ENCODE results near the gene VPREB3. TPM values are rescaled to one million over a fixed set of nuclear protein-coding genes. Genes with fewer than 3 reads are reported as not detected.
A peak's percentile ranks its signal among the peaks of the same experiment; 100 is the strongest.

VPREB3 gene
- total RNA-seq, 1 experiment from 2014 or later, result not detected

- in situ Hi-C loops (cut with HindIII; ENCODE audit: low pct_unique_long_range_greater_than_20kb, low sequenced_read_pairs), result no loop called here
- DNase-seq (ENCODE audit: low read depth, low spot score) (no peak), ATAC-seq (no peak)
- H3K36me3 ChIP-seq (ENCODE audit: control insufficient read depth, insufficient read depth, low read length), result no peaks in the 10 kb centered on the region
- no peaks in the 10 kb centered on the region for H3K9me3 ChIP-seq (ENCODE audit: control insufficient read depth, insufficient read depth, low read depth, low read length)
- no TSS peak for BruUV-seq (replicated peaks)
- no peak overlapping the region for H3K27ac ChIP-seq (ENCODE audit: low read length)
- no peaks in the 10 kb centered on the region for H3K4me1 ChIP-seq (ENCODE audit: control insufficient read depth, insufficient read depth, low read length)
- ChIA-PET CTCF (no interaction called here), POLR2A (interaction anchor here (1.0 kb wide), 1 partner anchor 20 kb away, joined by 3 read pairs; no protein-coding TSS in a partner anchor)
- H3K4me3 ChIP-seq (ENCODE audit: low read depth in 2 of 2, low read length in 2 of 2), result peak overlapping the region in 1 of 2 experiments; percentile 26; a peak in 1 of 4 replicates
- intact Hi-C loops (cut with micrococcal nuclease; ENCODE audit: unreplicated experiment), result loop anchor here (10.0 kb wide), 1 partner anchor 71 kb away; no protein-coding TSS in a partner anchor
- TF ChIP-seq POLR2AphosphoS5 (IDR thresholded peaks at IDR 0.05; ENCODE audit: low read depth, low read length) (no peak), REST (IDR thresholded peaks at IDR 0.05; ENCODE audit: insufficient read depth in 1 of 2, low read depth in 2 of 2, low read length in 1 of 2) (no peak), TCF7L2 (IDR thresholded peaks at IDR 0.05; ENCODE audit: low read depth, low read length) (no peak), SIN3A (IDR thresholded peaks at IDR 0.05; ENCODE audit: borderline replicate concordance, insufficient read depth, low read depth, low read length) (no peak)
- TF ChIP-seq, protein P1, sequence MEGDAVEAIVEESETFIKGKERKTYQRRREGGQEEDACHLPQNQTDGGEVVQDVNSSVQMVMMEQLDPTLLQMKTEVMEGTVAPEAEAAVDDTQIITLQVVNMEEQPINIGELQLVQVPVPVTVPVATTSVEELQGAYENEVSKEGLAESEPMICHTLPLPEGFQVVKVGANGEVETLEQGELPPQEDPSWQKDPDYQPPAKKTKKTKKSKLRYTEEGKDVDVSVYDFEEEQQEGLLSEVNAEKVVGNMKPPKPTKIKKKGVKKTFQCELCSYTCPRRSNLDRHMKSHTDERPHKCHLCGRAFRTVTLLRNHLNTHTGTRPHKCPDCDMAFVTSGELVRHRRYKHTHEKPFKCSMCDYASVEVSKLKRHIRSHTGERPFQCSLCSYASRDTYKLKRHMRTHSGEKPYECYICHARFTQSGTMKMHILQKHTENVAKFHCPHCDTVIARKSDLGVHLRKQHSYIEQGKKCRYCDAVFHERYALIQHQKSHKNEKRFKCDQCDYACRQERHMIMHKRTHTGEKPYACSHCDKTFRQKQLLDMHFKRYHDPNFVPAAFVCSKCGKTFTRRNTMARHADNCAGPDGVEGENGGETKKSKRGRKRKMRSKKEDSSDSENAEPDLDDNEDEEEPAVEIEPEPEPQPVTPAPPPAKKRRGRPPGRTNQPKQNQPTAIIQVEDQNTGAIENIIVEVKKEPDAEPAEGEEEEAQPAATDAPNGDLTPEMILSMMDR (IDR thresholded peaks at IDR 0.05), result no peak
- no peaks in the 10 kb centered on the region for H3K27me3 ChIP-seq (ENCODE audit: control insufficient read depth, insufficient read depth, low read length)
Measured at GRCh38 chr22:23773483-23774113, 19.4 kb upstream of the VPREB3 start.

- Histone ChIP-seq H3K4me3 (ENCODE audit: low read depth in 2 of 2, low read length in 2 of 2) (peak within 1 kb of the TSS; percentile 36 to 39; a peak in 3 of 4 replicates), H3K27me3 (ENCODE audit: control insufficient read depth, insufficient read depth, low read length) (no peaks in the 10 kb centered on the region), H3K9me3 (ENCODE audit: control insufficient read depth, insufficient read depth, low read depth, low read length) (no peaks in the 10 kb centered on the region), H3K4me1 (ENCODE audit: control insufficient read depth, insufficient read depth, low read length) (no peaks in the 10 kb centered on the region), H3K27ac (ENCODE audit: low read length) (no peak within 1 kb of the TSS), H3K36me3 (ENCODE audit: control insufficient read depth, insufficient read depth, low read length) (no peaks in the 10 kb centered on the region)
- POLR2A ChIA-PET, result no interaction called here
- ATAC-seq (peak; percentile 23; the same call in 1 of the 2 replicates), DNase-seq (ENCODE audit: low read depth, low spot score) (no peak)
- intact Hi-C loops (cut with micrococcal nuclease; ENCODE audit: unreplicated experiment), result loop anchor here (10.0 kb wide), 1 partner anchor 72 kb away; no protein-coding TSS in a partner anchor
- in situ Hi-C loops (cut with HindIII; ENCODE audit: low pct_unique_long_range_greater_than_20kb, low sequenced_read_pairs), result no loop called here
- BruUV-seq (replicated peaks), result no TSS peak
- CTCF ChIA-PET, result no interaction called here
- TF ChIP-seq, protein P1 (IDR thresholded peaks at IDR 0.05), result no peak; the same call in 1 of the 2 replicates
- TF ChIP-seq TCF7L2 (IDR thresholded peaks at IDR 0.05; ENCODE audit: low read depth, low read length), result no peak
- TF ChIP-seq SIN3A (IDR thresholded peaks at IDR 0.05; ENCODE audit: borderline replicate concordance, insufficient read depth, low read depth, low read length), result no peak
- TF ChIP-seq POLR2AphosphoS5 (IDR thresholded peaks at IDR 0.05; ENCODE audit: low read depth, low read length), result no peak
- no peak for TF ChIP-seq REST (IDR thresholded peaks at IDR 0.05; ENCODE audit: insufficient read depth in 1 of 2, low read depth in 2 of 2, low read length in 1 of 2)
Measured at GRCh38 chr22:23772649-23773473, 18.6 kb upstream of the VPREB3 start, which contains the start of gene MMP11. MMP11 (plus strand) TSS chr22:23772849; CDS start chr22:23772871, 22 bp downstream.

Data from Panc1 (cell line).